GM21529 (cell line): ENCODE measurements around the gene PORCN.

Source experiments
- ATAC-seq: cut with Tn5 transposase; IDR thresholded peaks from one replicate; pipeline ENCODE4 v1.9.1; 2021; ENCODE audit not compliant: unreplicated experiment

The PORCN gene

DNA sequence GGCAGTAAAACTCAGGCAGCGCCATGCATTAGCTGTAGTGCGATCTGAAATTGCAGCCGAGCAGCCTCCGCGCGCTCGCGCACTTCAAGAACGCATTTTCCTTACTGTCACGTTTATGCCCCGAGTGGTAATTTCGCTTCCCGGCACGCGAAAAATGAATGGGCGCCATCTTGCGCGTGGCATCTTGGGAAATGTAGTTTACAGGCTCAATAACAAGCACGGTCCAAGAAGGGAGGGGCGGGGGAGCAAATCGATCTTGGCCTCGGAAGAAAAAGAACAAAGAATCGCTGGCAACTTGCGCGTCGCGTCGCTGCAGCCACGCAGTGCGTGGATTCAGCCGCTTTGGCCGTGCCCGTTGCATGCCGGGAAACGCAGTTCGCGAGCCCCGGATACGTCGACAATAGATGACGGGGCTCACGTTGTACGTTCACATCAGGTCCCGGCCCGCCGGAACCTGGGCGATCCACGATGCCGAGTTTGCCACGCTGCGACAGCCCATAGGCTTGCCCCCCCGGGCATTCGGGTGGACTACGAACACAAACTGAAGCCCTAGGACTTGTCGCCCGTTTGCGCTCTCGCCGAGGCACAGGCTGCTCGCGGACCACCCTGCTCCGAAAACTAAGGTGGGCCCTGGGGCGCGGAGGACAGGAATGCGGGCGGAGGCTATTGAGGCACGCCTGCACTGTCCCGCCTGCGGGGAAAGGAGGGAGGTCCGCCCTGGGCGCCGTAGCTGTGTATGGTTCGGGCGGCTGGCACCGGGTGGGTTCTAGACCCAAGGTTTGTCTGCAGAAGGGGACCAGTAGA is 32.8 kb upstream of the PORCN start, which contains the start of gene FTSJ1:
TSS of gene FTSJ1 (plus strand) at position 426 of the 804 bp plus-strand sequence. CDS start 1,849 bp downstream, outside the sequence.
- ATAC-seq = peak; percentile 86

DNA sequence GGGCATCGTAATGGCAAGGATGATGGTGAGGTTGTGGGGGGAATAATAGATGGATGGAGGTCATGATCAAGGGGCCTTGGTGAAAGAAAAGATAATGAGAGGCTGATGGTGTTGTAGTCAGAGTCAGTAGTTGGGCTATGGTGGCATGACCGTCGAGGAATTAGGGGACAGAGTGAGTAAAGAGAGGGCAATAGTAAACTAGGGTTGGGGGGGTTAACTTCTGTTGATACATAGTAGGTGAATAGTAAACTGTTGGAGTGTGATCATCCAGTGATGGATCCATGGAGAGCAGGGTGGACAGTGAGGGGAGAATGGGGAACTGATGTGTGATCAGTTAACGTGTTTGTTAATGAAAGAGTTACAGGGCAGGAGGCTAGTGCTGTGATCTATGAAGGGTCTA is 31.9 kb upstream of the PORCN start:
- ATAC-seq = no peak

GRCh38 chrX:48477960-48478755 is 30.6 kb upstream of the PORCN start:
- no peak for ATAC-seq

- no peak for ATAC-seq
Measured at GRCh38 chrX:48478806-48479205, 30.0 kb upstream of the PORCN start.

- ATAC-seq = no peak
Measured at GRCh38 chrX:48480142-48480541, 28.6 kb upstream of the PORCN start.

GRCh38 chrX:48480583-48480982 is 28.2 kb upstream of the PORCN start:
- ATAC-seq = no peak

GRCh38 chrX:48482526-48482925 is 26.3 kb upstream of the PORCN start:
- no peak for ATAC-seq

DNA sequence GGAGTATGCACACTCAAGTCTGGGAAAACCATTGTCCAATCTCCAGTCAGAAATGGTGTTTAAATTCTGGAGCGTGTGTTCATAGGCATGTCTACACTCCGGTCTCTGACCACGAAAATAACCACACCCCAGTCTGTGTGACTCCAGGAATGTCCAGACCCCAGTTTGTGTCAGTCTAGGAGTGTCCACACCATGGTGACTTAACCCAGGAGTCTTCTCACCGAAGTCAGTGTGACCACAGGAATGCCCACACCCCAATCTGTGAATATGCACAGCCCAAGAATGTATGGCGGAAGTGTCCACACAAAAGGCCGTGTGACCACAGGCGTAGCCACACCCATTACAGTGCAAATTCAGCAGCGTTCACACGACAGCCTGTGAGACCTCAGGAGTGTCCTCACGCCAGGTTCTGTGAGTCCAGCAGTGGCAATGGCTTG is 21.4 kb upstream of the PORCN start:
- ATAC-seq = no peak

- no peak for ATAC-seq
Measured at GRCh38 chrX:48488034-48488433, 20.8 kb upstream of the PORCN start.

GRCh38 chrX:48489296-48489695 is 19.5 kb upstream of the PORCN start:
- ATAC-seq = no peak

DNA sequence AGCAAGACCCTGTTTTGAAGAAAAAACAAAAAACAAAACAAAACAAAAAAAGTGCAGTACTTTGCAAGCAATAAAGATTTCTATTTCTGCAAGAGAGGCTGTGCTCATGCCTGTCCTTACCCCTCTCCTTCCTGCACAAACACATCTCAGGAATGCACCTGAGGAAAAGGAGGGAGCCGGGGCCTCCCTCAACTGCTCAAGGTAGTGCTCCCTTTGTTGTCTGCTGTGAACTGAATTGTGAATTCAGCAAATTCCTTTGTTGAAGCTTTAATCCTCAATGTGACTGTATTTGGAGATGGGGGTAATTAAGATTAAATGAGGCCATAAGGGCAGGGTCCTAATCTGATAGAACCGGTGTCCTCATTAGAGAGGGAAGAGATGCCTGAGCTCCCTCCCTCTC is 18.9 kb upstream of the PORCN start:
- ATAC-seq = no peak

- ATAC-seq = no peak
Measured at GRCh38 chrX:48490661-48491060, 18.1 kb upstream of the PORCN start.

- ATAC-seq = no peak
Measured at GRCh38 chrX:48491809-48492208, 17.0 kb upstream of the PORCN start.

DNA sequence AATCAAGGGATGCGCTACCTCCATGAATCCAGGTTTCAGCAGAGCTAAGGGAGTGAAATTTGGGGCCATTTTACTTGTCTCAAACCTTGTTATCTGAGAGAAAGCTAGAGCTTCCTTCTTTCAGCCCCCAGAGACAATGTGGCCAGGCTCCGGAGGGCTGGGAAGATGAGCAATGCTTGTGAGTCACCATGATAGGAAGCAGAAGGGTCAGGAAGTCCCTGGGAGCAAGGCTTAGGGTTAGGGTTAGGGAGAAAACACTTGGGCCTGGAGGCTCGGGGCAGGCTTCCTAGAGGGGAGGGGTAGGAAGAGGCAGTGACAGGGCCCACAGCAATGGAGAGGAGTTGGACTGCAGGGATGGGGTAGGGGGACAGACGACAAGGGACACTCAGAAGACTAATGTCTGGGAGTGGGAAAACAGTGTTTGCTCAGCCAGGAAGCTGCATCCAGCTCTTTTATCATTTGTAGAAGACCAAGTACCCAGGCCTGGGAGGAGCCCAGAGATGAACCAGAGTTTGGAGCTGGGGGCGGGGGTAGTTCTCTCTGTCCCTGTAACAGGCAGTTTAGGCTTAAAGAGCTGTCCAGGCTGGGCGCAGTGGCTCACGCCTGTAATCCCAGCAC is 16.4 kb upstream of the PORCN start:
- ATAC-seq = no peak

GRCh38 chrX:48493890-48494364 is 14.9 kb upstream of the PORCN start:
- ATAC-seq = no peak

- no peak for ATAC-seq
Measured at GRCh38 chrX:48496660-48497059, 12.1 kb upstream of the PORCN start.

DNA sequence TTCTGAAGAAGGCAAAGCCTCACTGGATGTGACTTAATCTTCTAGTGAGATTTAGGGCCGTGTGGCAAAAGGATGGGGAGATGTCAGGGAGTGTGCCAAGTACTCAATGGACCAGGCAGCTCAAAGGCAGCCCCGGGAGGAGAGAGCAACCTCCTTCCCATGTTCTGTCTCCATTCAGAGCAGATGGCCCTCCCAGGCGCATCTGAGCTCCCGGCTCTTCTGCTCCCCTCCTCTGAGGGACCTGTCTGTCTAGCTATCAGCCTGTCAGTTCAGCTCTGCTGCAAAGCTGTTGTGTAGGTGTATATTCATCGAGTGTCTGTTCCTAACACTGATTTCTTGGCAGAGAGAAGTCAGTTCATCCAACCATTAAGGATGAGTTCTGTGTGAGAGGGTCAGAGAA is 10.9 kb upstream of the PORCN start:
- ATAC-seq = no peak

DNA sequence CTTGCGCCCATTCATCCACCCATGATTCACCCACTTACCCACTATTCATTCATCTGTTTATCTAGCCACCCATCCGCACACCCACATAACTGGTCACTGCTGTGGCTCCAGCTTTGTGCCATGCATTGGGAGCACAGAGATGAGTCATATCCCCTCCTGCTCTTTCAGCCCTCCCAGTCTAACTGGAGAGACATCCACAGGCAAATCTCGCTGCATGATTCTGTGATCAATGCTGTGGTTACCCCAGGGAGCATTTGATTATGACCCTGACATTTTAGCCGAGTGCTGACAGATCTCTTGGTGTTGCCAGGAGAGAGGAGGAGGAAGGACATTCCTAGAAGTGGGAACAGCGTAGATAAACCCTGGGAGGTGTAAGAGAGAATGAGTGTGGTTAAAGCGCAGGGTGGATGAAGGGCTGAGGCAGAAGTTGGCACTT is 10.4 kb upstream of the PORCN start:
- ATAC-seq = no peak

- ATAC-seq = no peak
Measured at GRCh38 chrX:48504261-48504660, 4.5 kb upstream of the PORCN start.

- ATAC-seq = no peak
Measured at GRCh38 chrX:48505481-48505880, 3.3 kb upstream of the PORCN start.

DNA sequence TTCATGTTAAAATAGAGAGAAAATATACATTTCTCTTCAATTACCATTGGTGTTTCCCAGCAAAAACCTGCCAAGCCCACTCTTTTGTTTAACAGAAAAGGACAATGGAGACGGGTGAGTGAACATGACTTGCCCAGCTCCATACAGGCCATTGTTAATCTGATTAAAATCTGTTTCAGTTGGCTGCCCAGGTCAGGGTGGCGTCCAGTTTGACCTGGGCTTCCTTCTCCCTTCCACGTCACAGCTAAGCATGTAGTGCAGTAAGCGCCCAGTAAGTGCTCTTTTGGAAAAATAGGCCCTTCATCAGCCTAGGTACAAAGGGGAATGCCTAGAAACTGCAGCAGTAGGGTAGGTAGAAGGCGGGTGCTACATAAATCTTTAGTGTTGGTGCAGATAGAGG is 1.5 kb upstream of the PORCN start:
- no peak for ATAC-seq

- ATAC-seq = no peak
Measured at GRCh38 chrX:48509245-48509590, 426 bp downstream of the PORCN start.
